K562 (cell line): ENCODE measurements around the gene AFAP1. TPM values are rescaled to one million over a fixed set of nuclear protein-coding genes. Genes with fewer than 3 reads are reported as not detected.

Experiments
- ATF1 ChIP-seq, 2 experiments: fragments of 450-650 bp in 1 of 2; IDR thresholded peaks; 2 replicates each; pipeline ENCODE4 v1.6.1; 2016; ENCODE audit warnings: missing compliant biosample characterization in 1 of 2, missing genetic modification characterization in 1 of 2
- CBX1 ChIP-seq: sonication (generic); IDR thresholded peaks from 2 replicates; pipeline ENCODE4 v1.6.1; 2016; ENCODE audit warnings: antibody characterized with exemption, low read depth, mild to moderate bottlenecking
- CCAR2 ChIP-seq: fragments of 200-400 bp; formaldehyde crosslinking; IDR thresholded peaks from 2 replicates; pipeline ENCODE4 v1.6.1; 2017; ENCODE audit warnings: mild to moderate bottlenecking, low read depth, low read length
- CHCHD3 ChIP-seq: fragments of 250-450 bp; sonication (Bioruptor Pico); IDR thresholded peaks from 2 replicates; pipeline ENCODE4 v2.1.2; 2022; ENCODE audit warnings: mild to moderate bottlenecking
- CHD1 ChIP-seq: fragments of 200-600 bp; sonication (generic); IDR thresholded peaks from one replicate; pipeline ENCODE4 v1.6.1; 2012; ENCODE audit warnings: mild to moderate bottlenecking, moderate library complexity, low read length, inconsistent platforms
- ELF2 ChIP-seq: fragments of 250-450 bp; sonication (Bioruptor Pico); IDR thresholded peaks from 2 replicates; pipeline ENCODE4 v1.5.0; 2021; ENCODE audit warnings: mild to moderate bottlenecking
- HOXB6 ChIP-seq: fragments of 250-450 bp; sonication (Bioruptor Pico); IDR thresholded peaks from 2 replicates; pipeline ENCODE4 v1.5.1; 2022; ENCODE audit warnings: mild to moderate bottlenecking, borderline replicate concordance
- IFI16 ChIP-seq: fragments of 250-450 bp; sonication (Bioruptor Pico); IDR thresholded peaks from 2 replicates; pipeline ENCODE4 v2.1.2; 2022; ENCODE audit warnings: mild to moderate bottlenecking, inconsistent platforms
- ILK ChIP-seq: fragments of 450-650 bp; IDR thresholded peaks from 2 replicates; pipeline ENCODE4 v1.6.1; 2016; ENCODE audit warnings: missing genetic modification characterization, low read depth, mild to moderate bottlenecking, missing compliant biosample characterization, moderate library complexity, borderline replicate concordance
- MTA3 ChIP-seq: fragments of 450-650 bp; formaldehyde crosslinking; IDR thresholded peaks from 2 replicates; pipeline ENCODE4 v1.6.1; 2017; ENCODE audit warnings: mild to moderate bottlenecking, borderline replicate concordance
- NFYB ChIP-seq: IDR thresholded peaks from 2 replicates; pipeline ENCODE4 v1.6.1; 2011; ENCODE audit warnings: mild to moderate bottlenecking, moderate library complexity; ENCODE audit not compliant: insufficient read length; ENCODE audit errors: extremely low read depth
- PHB ChIP-seq: fragments of 250-450 bp; sonication (Bioruptor Pico); IDR thresholded peaks from 2 replicates; pipeline ENCODE4 v1.5.0; 2021
- PYGO2 ChIP-seq: fragments of 450-650 bp; IDR thresholded peaks from 2 replicates; pipeline ENCODE4 v1.6.1; 2016; ENCODE audit warnings: mild to moderate bottlenecking, missing genetic modification characterization, moderate library complexity, missing compliant biosample characterization
- RAD51 ChIP-seq: fragments of 450-650 bp; IDR thresholded peaks from 2 replicates; pipeline ENCODE4 v1.7.1; 2016; ENCODE audit warnings: low read depth, mild to moderate bottlenecking, borderline replicate concordance
- RBM14 ChIP-seq: fragments of 200-400 bp; formaldehyde crosslinking; IDR thresholded peaks from 2 replicates; pipeline ENCODE4 v1.6.1; 2018; ENCODE audit warnings: low read depth, mild to moderate bottlenecking, low read length, moderate library complexity, borderline replicate concordance; ENCODE audit not compliant: insufficient read depth
- SMARCB1 ChIP-seq: IDR thresholded peaks from 2 replicates; pipeline ENCODE4 v1.6.1; 2011; ENCODE audit warnings: improper control_type of control experiment, low read depth; ENCODE audit not compliant: insufficient read length
- ZBTB1 ChIP-seq: sonication (generic); formaldehyde crosslinking; IDR thresholded peaks from 2 replicates; pipeline ENCODE4 v1.8.1; 2023; ENCODE audit warnings: missing genetic modification reagents, low read depth, mild to moderate bottlenecking, borderline replicate concordance
- ZKSCAN1 ChIP-seq: fragments of 150-350 bp; IDR thresholded peaks from 2 replicates; pipeline ENCODE4 v1.6.1; 2016; ENCODE audit warnings: low read depth, low read length
- ZNF212 ChIP-seq: fragments of 450-650 bp; formaldehyde crosslinking; IDR thresholded peaks from 2 replicates; pipeline ENCODE4 v1.4.0; 2020; ENCODE audit warnings: mild to moderate bottlenecking
- ZNF408 ChIP-seq: fragments of 250-450 bp; sonication (Bioruptor Pico); IDR thresholded peaks from 2 replicates; pipeline ENCODE4 v1.4.0; 2020; ENCODE audit warnings: low read depth, mild to moderate bottlenecking, moderate library complexity
- ZNF507 ChIP-seq: conservative IDR thresholded peaks from 2 replicates; pipeline ENCODE4 v1.6.1; 2017; ENCODE audit warnings: missing genetic modification characterization, missing compliant biosample characterization
- polyA plus RNA-seq, 8 experiments: library from polyadenylated mRNA; depleted of rRNA in 4 of 8; stranded (reverse) in 5 of 8; unstranded in 3 of 8; fragments of >200 nt; fragmentation: Nextera tagmentation in 2 of 8; fragmentation: Illumina TruSeq in 1 of 8; extraction: Ambion mirVana in 2 of 8; extraction: Trizol in 1 of 8; gene quantifications; 2 replicates each; pipeline versions ENCODE4 v1.2.1 to v1.2.3, GENCODE V29; 2011 to 2014; ENCODE audit warnings: inconsistent platforms in 1 of 8, missing spikeins in 1 of 8
- total RNA-seq, 7 experiments: library from RNA; depleted of rRNA in 6 of 7; stranded (reverse); fragments of >200 nt in 6 of 7; fragmentation: Illumina TruSeq in 2 of 7; extraction: Trizol in 2 of 7; gene quantifications; 2 replicates each; pipeline versions ENCODE4 v1.2.1 to v1.2.3, GENCODE V29; 2011 to 2021; ENCODE audit warnings: low replicate concordance in 1 of 7
- TF ChIP-seq, protein P1 (sequence below): fragments of 200-800 bp; sonication (Bioruptor generic); IDR thresholded peaks from 2 replicates; pipeline ENCODE4 v1.6.1; 2017; ENCODE audit warnings: missing genetic modification characterization, missing compliant biosample characterization

The AFAP1 gene
- total and polyA plus RNA-seq, 9 of the 15 experiments (the other 6 are each of a cell fraction or from before 2014, with no cell fraction given), result 0.07 to 0.42 (median 0.12) TPM; not detected in 1

GRCh38 chr4:7753931-7754465 is 185.7 kb downstream of the AFAP1 start (continued):
- TF ChIP-seq ELF2 (CRISPR knock-in tag) (no peak), ZNF507 (no peak), CBX1 (no peak), NFYB (no peak), HOXB6 (CRISPR knock-in tag) (no peak), CHCHD3 (CRISPR knock-in tag) (no peak), ZKSCAN1 (no peak), CHD1 (no peak), ZNF408 (no peak), RBM14 (no peak), PYGO2 (tag) (no peak), RAD51 (no peak), SMARCB1 (no peak), ILK (tag) (no peak), IFI16 (CRISPR knock-in tag) (no peak), CCAR2 (no peak), PHB (CRISPR knock-in tag) (no peak), MTA3 (no peak; the same call in 1 of the 2 replicates), ZBTB1 (CRISPR knock-in tag) (no peak), ZNF212 (no peak), ATF1 (CRISPR knock-in tag; IDR thresholded peaks at IDR 0.05) (no peak), ATF1 (tag; IDR thresholded peaks at IDR 0.05) (no peak)
- TF ChIP-seq, protein P1, sequence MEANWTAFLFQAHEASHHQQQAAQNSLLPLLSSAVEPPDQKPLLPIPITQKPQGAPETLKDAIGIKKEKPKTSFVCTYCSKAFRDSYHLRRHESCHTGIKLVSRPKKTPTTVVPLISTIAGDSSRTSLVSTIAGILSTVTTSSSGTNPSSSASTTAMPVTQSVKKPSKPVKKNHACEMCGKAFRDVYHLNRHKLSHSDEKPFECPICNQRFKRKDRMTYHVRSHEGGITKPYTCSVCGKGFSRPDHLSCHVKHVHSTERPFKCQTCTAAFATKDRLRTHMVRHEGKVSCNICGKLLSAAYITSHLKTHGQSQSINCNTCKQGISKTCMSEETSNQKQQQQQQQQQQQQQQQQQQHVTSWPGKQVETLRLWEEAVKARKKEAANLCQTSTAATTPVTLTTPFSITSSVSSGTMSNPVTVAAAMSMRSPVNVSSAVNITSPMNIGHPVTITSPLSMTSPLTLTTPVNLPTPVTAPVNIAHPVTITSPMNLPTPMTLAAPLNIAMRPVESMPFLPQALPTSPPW (CRISPR knock-in tag), result peak; percentile 11; the same call in 1 of the 2 replicates
